Measurements from ENCODE around the gene ZNRF1. TPM values are rescaled to one million over a fixed set of nuclear protein-coding genes. Genes with fewer than 3 reads are reported as not detected.

ZNRF1 gene
- total RNA-seq, 1 donor, result 19.9 TPM

DNA sequence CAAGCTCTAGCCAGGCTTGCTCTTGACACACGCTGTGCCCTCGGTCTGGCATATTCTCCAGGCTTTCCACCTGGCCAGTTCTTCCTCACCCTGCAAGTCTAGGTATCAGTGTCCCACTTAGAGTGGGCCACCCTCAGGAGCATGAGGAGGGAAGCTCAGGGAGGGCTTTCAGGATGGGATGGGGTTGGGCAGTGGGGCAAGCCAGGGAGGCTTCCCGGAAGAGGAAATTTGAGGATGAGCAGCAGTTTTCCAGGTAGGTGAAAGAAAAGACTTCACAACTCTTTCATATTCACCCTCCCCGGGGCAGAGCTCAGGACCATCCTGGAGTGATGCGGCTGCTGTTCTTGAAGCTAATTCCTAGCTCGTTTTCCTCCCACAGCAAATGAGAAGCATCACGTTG lies 132.3 kb downstream of the ZNRF1 start:
- no peak for DNase-seq (ENCODE audit: insufficient read length, low spot score, missing footprints)
- H3K4me1 ChIP-seq (ENCODE audit: insufficient read depth, low read length), result no peaks in the 10 kb centered on the region
- no peak overlapping the region for H2AFZ ChIP-seq (ENCODE audit: low read length)
- H3K9me3 ChIP-seq (ENCODE audit: low read depth, low read length), result peaks cover 3% of the 10 kb centered on the region
- H3K27me3 ChIP-seq (ENCODE audit: insufficient read depth, low read length), result no peaks in the 10 kb centered on the region
- TF ChIP-seq, protein P1, sequence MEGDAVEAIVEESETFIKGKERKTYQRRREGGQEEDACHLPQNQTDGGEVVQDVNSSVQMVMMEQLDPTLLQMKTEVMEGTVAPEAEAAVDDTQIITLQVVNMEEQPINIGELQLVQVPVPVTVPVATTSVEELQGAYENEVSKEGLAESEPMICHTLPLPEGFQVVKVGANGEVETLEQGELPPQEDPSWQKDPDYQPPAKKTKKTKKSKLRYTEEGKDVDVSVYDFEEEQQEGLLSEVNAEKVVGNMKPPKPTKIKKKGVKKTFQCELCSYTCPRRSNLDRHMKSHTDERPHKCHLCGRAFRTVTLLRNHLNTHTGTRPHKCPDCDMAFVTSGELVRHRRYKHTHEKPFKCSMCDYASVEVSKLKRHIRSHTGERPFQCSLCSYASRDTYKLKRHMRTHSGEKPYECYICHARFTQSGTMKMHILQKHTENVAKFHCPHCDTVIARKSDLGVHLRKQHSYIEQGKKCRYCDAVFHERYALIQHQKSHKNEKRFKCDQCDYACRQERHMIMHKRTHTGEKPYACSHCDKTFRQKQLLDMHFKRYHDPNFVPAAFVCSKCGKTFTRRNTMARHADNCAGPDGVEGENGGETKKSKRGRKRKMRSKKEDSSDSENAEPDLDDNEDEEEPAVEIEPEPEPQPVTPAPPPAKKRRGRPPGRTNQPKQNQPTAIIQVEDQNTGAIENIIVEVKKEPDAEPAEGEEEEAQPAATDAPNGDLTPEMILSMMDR (IDR thresholded peaks at IDR 0.05; ENCODE audit: extremely low read depth, low read depth, low read length), result no peak
- H3K4me2 ChIP-seq (ENCODE audit: insufficient read depth, low read length), result no peak overlapping the region
- no peak overlapping the region for H3K27ac ChIP-seq (ENCODE audit: low read depth, low read length)
- no peak overlapping the region for H3K4me3 ChIP-seq (ENCODE audit: insufficient read depth, low read length)
- H3K36me3 ChIP-seq (ENCODE audit: insufficient read depth, low read length), result no peaks in the 10 kb centered on the region
- H4K20me1 ChIP-seq (ENCODE audit: insufficient read depth, low read length), result no peaks in the 10 kb centered on the region
- no peaks in the 10 kb centered on the region for H3K79me2 ChIP-seq (ENCODE audit: insufficient read depth, low read length)

DNA sequence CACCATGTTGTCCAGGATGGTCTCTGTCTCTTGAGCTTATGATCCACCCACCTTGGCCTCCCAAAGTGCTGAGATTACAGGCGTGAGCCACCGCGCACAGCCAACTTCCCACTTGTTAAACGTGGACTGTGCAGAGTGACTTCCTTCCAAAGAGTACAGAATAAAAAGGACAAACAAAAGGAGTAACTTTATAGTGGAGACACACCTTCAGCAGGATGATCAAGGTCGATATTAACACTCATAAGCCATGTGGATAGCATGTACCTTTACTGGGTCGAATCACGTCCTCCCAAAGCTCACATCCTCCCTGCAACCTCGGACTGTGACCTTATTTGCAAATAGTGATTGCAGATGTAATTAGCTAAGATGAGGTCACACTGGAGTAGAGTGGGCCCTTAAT lies 139.4 kb downstream of the ZNRF1 start:
- Histone ChIP-seq H4K20me1 (ENCODE audit: insufficient read depth, low read length) (no peaks in the 10 kb centered on the region), H3K79me2 (ENCODE audit: insufficient read depth, low read length) (no peaks in the 10 kb centered on the region), H3K4me3 (ENCODE audit: insufficient read depth, low read length) (no peak overlapping the region), H3K4me1 (ENCODE audit: insufficient read depth, low read length) (no peaks in the 10 kb centered on the region), H3K4me2 (ENCODE audit: insufficient read depth, low read length) (no peak overlapping the region), H2AFZ (ENCODE audit: low read length) (no peak overlapping the region), H3K36me3 (ENCODE audit: insufficient read depth, low read length) (no peaks in the 10 kb centered on the region), H3K27ac (ENCODE audit: low read depth, low read length) (no peak overlapping the region), H3K27me3 (ENCODE audit: insufficient read depth, low read length) (no peaks in the 10 kb centered on the region), H3K9me3 (ENCODE audit: low read depth, low read length) (no peaks in the 10 kb centered on the region)
- TF ChIP-seq, protein P1 (IDR thresholded peaks at IDR 0.05; ENCODE audit: extremely low read depth, low read depth, low read length), result no peak
- no peak for DNase-seq (ENCODE audit: insufficient read length, low spot score, missing footprints)

DNA sequence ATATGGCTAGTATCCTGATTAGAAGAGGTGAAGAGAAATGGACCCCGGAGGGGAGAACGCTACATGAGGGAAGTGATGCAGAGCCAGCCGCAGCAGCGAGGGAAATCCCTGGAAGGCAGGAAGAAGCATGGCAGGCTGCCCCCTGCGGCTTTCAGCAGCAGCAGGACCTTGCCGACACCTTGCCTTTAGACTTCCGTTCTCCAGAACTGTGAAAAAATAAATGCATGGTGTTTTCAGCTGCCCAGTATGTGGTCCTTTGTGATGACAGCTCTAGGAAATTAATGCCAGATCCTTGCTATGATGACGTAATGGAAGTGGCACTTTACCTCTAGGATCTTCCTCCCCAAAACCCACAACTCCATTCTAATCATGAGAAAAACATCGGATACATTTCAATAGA lies 139.8 kb downstream of the ZNRF1 start:
- H3K4me2 ChIP-seq (ENCODE audit: insufficient read depth, low read length), result no peak overlapping the region
- H3K27me3 ChIP-seq (ENCODE audit: insufficient read depth, low read length), result no peaks in the 10 kb centered on the region
- no peaks in the 10 kb centered on the region for H4K20me1 ChIP-seq (ENCODE audit: insufficient read depth, low read length)
- TF ChIP-seq, protein P1 (IDR thresholded peaks at IDR 0.05; ENCODE audit: extremely low read depth, low read depth, low read length), result no peak
- DNase-seq (ENCODE audit: insufficient read length, low spot score, missing footprints), result peak; percentile 37
- no peak overlapping the region for H3K4me3 ChIP-seq (ENCODE audit: insufficient read depth, low read length)
- no peak overlapping the region for H2AFZ ChIP-seq (ENCODE audit: low read length)
- H3K27ac ChIP-seq (ENCODE audit: low read depth, low read length), result no peak overlapping the region
- no peaks in the 10 kb centered on the region for H3K4me1 ChIP-seq (ENCODE audit: insufficient read depth, low read length)
- no peaks in the 10 kb centered on the region for H3K79me2 ChIP-seq (ENCODE audit: insufficient read depth, low read length)
- no peaks in the 10 kb centered on the region for H3K9me3 ChIP-seq (ENCODE audit: low read depth, low read length)
- no peaks in the 10 kb centered on the region for H3K36me3 ChIP-seq (ENCODE audit: insufficient read depth, low read length)

DNA sequence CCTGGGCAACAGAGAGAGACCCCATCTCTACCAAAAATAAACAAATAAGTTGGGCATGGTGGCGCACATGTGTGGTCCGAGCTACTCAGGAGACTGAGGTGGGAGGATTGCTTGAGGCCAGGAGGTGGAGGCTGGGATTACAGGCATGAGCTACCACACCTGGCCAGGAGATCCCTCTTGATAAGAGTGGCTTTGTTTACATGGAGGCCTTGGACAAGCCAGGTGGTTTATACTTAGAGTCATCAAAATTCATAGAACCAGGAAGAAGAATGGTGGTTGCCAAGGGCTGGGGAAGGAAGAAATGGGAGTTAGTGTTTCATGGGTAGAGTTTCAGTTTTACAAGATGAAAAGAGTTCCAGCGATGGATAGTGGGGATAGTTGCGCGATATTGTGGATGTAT lies 140.7 kb downstream of the ZNRF1 start:
- Histone ChIP-seq H3K4me3 (ENCODE audit: insufficient read depth, low read length) (no peak overlapping the region), H3K79me2 (ENCODE audit: insufficient read depth, low read length) (no peaks in the 10 kb centered on the region), H3K4me1 (ENCODE audit: insufficient read depth, low read length) (no peaks in the 10 kb centered on the region), H3K9me3 (ENCODE audit: low read depth, low read length) (no peaks in the 10 kb centered on the region), H2AFZ (ENCODE audit: low read length) (no peak overlapping the region), H4K20me1 (ENCODE audit: insufficient read depth, low read length) (no peaks in the 10 kb centered on the region), H3K4me2 (ENCODE audit: insufficient read depth, low read length) (no peak overlapping the region), H3K36me3 (ENCODE audit: insufficient read depth, low read length) (no peaks in the 10 kb centered on the region), H3K27me3 (ENCODE audit: insufficient read depth, low read length) (no peaks in the 10 kb centered on the region), H3K27ac (ENCODE audit: low read depth, low read length) (no peak overlapping the region)
- TF ChIP-seq, protein P1 (IDR thresholded peaks at IDR 0.05; ENCODE audit: extremely low read depth, low read depth, low read length), result no peak
- no peak for DNase-seq (ENCODE audit: insufficient read length, low spot score, missing footprints)
